ENCODE measurements around the gene FBXL12.
"Not testable (repeated sequence)": the region's sequence is repeated elsewhere in the genome, so short reads cannot be mapped to it uniquely, and the experiment has no call there.

FBXL12 gene

DNA sequence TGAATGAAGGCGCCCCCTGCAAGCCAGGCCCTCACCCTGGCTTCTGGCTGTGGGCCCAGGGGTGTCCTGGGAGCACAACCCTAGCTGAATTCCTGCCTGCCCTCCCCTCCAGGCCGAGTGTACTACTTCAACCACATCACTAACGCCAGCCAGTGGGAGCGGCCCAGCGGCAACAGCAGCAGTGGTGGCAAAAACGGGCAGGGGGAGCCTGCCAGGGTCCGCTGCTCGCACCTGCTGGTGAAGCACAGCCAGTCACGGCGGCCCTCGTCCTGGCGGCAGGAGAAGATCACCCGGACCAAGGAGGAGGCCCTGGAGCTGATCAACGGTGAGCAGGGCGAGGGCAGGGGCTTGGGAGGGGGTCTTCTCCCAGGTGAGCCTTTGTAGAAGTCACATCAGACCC lies 19.4 kb upstream of the FBXL12 start:
- no peak for DNase-seq (ENCODE audit: low spot score)

DNA sequence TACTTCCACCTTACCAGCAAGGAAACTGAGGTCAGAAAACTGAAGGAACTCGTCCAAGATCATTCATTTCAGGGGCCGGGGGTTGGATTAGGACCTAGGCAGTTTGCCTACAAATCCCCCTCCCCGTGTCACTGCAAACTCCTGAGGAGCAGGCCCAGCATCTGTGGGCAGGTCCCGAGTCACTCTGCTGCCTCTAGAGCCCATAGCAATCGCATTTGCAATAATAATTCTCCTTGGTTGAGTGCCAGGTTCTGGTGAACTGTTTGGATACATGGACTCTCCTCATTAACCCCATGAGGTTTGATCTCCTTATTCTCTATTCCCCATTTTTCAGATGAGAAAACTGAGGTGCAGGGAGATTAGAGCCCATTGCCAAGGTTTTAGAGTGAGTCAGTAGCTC lies 17.1 kb upstream of the FBXL12 start:
- DNase-seq (ENCODE audit: low spot score): no peak

DNA sequence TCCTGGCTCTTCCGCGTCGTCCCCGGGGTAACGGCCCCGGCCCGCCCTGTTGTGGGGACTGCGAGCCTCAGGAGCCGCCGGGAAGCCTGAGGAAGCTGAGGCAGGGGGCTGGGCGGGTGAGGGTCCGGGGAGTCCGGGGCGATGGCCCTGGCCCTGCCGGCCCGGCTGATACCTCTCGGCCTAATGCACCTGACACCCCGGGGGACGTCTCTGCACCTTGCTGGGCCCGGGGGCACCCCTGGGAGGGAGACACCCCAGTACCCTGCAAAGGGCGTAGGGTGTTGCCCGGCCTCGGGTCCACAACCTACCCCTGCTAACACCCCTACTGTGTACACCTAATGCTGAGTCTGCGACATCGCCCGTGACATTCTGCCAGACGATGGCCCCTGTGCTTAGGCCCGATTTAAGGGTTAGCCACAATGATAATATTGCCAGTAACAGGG lies 16.6 kb upstream of the FBXL12 start:
- DNase-seq (ENCODE audit: low spot score): no peak

DNA sequence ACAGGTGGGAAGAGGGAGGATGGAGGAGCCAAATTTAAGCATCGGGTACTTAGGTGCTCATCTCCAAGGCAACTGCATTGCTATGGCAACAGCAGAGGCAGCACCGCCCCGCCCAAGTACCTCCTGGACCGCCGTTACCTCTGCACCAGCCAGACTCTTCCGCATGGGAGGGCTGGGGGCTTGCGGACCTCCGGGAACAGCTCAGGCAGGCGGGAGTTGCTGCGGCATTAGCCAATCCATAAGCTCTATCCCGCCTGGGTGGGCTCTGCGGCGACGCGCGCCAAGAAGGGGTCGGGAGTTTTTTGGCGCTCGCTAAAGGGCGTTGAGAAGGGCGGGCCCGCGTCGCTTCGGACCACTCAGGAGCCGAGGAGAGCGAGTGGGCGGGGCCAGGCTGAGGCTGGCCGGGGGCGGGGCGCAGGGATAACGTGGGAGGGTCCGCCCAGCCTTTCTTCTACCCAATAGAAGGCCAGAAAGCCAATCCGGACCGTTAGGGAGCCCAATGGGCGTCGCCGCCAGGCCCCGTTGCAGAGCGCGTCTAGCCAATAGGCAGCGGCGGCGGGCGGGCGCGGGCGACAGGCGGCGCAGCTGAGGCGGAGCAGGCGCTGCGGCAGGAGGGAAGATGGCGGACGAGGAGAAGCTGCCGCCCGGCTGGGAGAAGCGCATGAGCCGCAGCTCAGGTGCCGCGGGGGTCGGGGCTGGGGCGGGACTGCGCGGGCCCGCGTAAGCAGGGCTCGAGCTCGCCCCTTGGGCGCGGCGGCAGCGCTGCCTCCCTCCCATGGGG lies 16.0 kb upstream of the FBXL12 start, which contains the start of gene PIN1:
TSS of gene PIN1 (plus strand) at position 593 of the 781 bp plus-strand sequence. CDS start at position 620, 27 bp downstream.
- DNase-seq (ENCODE audit: low spot score): peak; percentile 99

DNA sequence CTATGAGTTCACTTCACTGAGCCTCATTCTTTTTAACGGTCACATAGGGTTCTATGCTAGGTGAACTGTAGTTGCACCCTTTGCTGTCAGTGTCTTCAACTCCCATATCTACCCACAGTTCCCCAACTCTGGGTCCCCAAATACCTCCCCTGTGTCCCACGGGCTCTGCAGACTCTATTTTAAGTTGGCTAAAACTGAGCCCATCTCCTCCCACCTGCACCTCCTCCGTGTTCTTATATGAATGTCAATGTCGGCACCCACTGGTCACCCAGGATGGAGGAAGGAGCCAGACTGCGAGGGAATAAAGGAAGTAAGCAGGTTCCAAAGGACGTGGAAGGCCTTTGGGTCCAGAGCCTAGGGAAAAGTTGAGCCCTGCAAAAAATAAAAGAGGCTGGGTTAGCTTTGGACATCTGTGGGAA lies 15.4 kb upstream of the FBXL12 start:
- no peak for DNase-seq (ENCODE audit: low spot score)

DNA sequence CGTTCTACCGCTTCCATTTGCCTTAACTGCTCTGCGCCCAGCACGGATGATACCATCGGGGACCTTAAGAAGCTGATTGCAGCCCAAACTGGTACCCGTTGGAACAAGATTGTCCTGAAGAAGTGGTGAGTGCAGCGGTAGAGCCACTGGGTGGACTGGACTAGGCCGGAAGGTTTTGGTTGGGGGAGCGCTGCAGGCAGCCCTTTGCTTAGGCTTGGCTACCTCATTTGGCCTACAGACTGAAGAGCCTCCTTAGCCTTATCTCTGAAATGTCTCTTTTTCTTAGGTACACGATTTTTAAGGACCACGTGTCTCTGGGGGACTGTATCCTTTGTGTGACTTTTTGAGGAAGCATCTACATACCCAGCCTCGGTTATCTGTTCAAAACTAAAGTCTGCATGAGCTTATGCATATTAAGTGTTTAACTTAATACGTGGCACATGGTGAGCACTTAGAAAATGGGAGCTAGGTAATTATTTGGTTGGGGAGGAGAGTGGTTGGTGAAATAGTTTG lies 9.7 kb upstream of the FBXL12 start:
- no peak for DNase-seq (ENCODE audit: low spot score)

DNA sequence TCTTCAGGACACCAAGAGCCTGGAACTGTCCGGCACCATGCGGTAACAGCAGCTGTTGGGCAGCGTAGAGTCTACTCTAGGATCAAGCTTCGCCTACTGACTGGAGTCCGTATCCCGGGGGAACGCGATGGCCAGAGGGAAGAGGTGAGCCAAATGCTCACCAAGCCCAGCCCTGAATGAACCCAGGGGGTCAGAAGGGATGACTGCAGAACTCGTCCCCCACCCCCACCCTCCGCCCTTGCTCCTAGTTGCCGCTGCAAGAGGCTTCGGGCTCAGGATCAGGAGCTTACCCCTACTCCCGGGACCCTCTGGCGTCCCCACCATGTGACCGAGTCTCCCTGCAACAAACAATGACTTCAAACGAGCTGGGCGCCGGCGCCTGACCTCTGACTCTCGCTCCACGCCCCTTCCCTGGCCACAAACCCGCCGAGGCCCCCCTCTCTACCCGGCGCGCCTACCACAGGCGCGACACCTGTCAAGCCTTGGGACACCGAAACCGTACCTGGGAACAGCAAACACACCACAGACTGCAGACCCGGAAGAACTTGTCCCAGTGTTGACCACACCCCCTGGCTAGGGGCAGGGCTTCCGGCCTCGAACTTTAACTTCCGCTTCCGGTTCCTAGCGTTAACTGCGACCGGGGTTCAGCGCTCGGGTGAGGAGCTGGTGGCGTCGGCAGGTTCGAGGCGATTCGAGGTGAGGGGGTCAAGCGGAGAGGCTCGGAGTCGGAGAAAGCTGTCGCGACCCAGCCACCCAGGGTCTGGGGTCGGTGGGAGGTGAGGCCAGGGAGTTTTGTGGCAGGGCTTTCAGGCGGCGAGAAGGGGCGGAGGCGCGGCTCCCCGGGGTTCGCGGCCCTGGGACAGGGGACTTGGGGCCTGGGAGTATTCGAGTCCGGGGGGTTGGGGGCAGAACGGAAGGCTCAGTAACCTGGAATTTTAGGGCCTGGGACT lies 8.7 kb upstream of the FBXL12 start, which contains the start of gene UBL5:
TSS of gene UBL5 (plus strand) at position 630 of the 950 bp plus-strand sequence. CDS start 420 bp downstream, outside the sequence.
- DNase-seq (ENCODE audit: low spot score): peak; percentile 93

DNA sequence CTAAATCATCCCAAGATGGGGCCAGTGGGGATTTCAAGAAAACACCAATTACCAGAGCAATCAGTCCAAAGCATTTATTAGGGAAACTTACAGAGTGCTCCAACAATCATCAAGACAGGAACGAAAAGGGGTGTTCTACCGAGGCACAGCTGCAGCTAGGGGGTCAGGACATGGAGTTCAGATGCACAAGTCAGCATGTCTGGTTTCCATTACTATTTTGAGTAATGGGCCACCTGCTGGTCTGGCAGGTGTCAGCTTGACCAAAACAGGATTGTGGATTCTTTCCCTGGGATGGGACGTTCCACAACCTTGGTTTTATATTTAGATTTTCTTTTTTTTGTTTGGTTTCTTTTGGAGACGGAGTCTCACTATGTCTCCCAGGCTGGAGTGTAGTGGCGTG lies 4.9 kb upstream of the FBXL12 start:
- DNase-seq (ENCODE audit: low spot score): no peak

DNA sequence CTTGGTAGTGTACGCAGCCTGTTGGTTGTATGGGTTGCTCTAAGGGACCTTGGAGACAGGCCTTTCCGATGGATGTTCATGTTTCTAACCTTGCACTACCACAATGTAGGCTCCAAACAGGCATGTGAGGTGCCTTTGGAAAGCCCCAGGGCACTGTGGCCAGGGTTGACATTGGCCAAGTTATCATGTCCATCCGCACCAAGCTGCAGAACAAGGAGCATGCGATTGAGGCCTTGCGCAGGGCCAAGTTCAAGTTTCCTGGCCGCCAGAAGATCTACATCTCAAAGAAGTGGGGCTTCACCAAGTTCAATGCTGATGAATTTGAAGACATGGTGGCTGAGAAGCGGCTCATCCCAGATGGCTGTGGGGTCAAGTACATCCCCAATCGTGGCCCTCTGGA lies 1.2 kb upstream of the FBXL12 start:
- not testable (repeated sequence) for DNase-seq (ENCODE audit: low spot score)

DNA sequence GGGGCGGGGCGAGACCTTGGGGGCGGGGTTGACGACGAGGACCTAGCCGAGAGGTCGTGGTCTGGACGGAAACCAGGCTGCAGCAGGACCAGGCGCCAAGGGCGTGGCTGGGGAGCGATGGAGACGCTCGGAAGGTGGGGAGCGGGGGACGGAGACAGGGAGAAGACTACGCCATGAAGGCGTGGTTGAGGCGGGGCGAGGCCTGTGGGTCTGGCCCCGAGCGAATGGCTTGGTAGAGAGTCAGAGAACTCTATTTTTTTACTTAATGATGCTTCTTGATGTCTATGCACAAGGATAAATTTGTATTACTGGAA lies 674 bp upstream of the FBXL12 start:
- DNase-seq (ENCODE audit: low spot score): no peak

DNA sequence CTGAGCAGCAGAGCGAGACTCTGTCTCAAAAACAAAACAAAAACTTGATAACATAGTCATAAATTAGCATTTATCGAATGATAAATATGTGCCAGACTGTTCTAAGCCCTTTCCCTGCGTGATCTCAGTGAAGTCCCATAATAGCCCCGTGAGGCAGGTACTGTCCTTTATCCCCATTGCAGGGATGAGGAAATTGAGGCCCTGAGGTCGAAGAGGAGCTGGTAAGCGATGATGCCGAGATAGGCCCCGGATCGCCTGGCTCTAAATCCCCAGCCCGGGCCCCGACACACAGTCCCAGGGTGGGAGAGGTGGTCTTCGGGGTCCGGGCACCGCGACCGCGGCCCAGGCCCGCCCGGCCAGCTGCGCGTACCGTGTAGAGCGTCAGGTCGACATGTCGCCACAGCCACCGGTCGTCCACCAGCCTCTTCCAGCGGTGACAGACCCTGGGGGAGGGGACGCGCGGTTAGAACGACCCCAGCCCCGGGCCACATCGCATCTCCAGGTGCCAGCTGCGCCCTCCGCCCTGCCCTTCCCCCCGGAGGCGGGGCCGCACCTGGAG lies 625 bp downstream of the FBXL12 start:
- DNase-seq (ENCODE audit: low spot score): no peak

DNA sequence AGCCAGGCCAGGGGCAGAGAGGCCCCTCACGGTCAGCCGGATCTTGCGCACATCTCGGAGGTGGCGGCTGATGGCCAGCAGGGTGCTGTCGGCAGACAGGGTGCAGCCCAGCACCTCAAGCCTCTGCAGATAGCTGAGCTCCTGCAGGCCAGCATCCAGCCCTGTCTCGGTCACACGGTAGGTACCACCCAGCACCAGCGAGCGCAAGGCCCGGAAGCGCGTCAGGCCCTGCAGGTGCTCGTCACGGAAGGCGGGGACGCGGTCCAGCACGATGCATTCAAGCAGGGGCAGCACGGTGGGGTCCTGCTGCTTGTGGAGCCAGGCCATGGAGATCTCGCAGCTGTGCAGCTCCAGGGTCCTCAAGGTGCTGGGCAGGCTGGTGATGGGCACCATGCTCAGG lies 7.7 kb downstream of the FBXL12 start:
- DNase-seq (ENCODE audit: low spot score): no peak

DNA sequence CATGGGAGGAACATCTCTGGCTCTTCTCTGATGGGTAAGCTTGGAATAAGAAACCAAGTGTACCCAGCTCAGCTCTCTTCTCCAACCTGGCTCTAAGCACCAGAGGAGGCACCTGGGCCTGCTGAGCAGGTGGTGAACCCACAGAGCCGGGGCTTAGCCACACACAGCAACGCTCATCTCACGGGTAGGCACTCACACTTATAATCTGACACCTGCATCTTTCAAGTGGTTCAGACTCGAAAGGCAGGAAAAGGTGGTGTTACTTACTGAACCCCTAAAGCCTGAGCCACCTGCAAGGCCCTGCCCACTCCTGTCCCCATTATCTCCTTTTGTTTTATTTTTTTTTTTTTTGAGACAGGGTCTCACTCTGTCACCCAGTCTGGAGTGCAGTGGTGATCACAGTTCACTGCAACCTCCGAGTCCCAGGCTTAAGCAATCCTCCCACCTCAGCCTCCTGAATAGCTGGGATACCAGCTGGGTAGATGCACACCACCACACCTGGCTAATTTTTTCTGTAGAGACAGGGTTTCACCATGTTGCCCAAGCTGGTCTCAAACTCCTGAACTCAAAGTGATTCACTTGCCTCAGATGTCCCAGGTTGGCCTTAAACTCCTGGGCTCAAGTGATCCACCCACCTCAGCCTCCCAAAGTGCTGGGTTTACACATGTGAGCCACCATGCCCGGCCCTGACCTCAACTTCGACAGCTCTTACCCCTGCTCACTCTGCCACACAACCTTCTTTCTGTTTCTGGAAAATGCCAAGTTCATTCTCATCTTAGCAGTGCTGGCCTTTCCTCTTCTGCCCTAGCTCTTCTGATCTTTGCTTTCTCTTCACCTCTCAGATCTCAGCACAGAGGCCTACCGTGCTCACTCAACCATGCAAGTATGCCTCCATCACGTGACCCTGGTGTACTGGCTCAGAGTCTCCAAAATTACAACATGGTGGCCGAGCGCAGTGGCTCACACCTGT lies 9.7 kb downstream of the FBXL12 start:
- DNase-seq (ENCODE audit: low spot score): no peak

DNA sequence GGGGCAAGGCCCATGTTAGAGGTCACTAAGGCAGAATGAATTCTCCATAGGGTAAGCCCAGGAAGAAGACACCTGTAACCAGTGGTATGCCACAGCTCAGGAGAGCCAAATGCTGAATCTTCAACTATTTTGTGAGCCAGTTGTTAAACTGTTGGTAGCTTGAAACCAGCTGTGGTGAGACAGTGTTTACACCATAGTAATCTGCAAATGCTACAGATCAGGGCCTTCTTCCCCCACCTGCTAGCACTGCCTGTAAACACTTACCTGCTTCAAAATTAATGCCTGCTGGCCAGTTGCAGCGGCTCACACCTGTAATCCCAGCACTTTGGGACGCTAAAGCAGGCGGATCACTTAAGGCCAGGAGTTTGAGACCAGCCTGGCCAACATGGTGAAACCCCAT lies 12.1 kb downstream of the FBXL12 start:
- no peak for DNase-seq (ENCODE audit: low spot score)

DNA sequence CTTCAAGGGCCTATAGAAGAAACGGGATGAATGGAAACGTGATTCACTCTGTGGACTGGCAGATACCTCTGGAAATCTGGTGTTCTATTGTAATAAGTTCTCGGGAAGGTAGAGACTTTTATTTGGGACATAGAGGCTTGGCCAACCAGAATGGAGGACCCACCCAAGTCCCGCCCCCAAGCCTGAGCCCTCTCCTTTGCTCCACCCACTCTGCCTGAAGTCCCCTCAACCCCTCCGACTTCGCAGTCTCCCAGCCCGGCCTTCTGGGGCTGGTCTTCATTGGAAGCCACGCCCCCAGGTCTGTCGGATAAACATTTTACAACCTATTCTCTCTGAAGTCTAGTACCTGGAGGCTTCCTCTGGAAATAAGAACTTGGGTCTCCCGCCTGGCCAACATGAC lies 16.9 kb downstream of the FBXL12 start:
- DNase-seq (ENCODE audit: low spot score): peak; percentile 71

DNA sequence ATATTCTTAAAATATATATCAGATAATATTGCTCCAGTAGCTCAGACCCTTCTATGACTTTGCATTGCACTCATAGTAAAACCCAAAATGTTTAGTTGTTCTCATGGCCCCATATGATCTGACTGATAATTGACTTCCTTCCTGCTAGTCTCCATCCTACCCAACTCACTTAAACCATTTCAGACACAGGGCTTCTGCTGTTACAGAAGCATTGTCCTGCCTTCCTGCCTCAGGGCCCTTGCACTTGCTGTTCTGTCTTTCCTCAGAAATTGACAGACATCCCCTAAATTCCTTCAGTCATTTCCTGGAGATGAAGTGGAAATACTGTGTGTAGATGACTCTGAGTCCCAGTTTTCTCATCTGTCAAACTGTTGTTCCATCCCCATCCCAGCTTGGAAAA lies 19.7 kb downstream of the FBXL12 start:
- no peak for DNase-seq (ENCODE audit: low spot score)

DNA sequence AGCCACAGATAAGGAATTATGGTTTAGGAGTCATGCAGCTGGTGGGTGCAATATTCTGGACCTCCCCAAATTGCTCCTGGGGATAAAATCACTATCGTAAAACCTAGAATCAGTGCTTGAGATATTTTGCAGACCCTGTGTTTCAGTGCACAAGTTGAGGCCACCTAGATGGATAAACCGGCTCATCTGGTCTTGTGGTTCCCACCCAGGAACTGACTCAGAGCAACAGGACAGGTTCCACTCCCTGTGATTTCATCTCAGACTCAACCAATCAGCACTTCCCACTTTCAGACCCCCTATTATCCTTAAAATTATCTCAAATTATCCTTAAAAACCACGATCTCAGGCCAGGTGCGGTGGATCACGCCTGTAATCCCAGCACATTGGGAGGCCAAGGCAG lies 21.0 kb downstream of the FBXL12 start:
- no peak for DNase-seq (ENCODE audit: low spot score)

DNA sequence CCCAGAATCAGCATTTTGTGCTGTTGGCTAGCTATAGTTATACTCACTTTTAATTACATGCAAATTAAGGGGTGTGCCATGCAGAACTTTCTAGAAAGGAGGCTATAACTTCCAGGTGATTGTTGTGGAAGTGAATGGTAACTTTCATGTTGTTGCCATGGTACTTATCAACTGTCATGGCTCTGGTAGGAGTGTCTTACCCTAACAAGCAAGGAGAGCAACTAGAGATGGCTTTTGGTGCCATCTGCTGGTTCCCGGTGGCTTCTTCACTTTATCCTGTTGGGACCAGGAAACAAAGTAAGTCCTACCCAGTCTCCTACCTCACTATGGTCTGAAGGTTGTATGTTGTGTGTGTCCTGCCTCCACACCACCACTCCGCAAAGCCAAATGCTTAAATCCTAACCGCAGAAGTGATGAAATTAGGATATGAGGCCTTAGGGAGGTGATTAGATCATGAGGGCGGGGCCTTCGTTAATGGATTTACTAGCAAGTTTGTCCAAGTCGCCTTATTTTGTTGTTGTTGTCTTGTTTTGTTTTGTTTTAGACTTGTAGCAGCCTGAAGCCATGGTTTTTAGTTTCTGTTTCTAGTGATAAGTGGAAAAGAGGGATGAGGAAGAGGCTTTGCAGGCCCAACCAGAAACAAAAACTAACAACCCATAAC lies 22.6 kb downstream of the FBXL12 start:
- peak; percentile 59 for DNase-seq (ENCODE audit: low spot score)

DNA sequence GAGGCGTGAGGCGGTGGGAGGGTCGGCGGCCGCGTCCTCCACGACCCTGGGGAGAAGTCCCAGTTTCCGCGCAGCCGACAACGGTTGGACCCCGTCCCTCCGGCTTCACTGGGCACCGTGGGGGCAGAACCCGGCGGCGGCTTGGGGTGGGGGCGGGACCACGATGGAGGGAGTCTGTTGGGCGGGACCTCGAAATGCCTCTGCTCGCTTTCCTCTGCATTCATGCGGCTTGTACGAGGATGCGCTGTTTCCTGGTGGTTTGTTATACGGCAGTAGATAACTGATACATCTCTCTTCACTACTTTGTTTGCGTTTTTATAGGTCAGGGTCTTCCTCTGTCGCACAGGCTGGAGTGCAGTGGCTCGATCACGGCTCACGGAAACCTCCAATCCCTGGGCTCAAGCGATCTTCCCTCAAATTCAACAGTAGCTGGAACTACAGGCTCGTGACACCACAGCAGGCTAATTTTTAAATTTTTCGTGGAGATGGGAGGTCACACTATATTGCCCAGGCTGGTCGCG lies 25.7 kb downstream of the FBXL12 start:
- DNase-seq (ENCODE audit: low spot score): peak; percentile 22
